ENCODE measurements around the gene LBX1. TPM values are rescaled to one million over a fixed set of nuclear protein-coding genes. Genes with fewer than 3 reads are reported as not detected.

LBX1 gene
- total RNA-seq, 1 experiment from 2014 or later, result 0.15 TPM

DNA sequence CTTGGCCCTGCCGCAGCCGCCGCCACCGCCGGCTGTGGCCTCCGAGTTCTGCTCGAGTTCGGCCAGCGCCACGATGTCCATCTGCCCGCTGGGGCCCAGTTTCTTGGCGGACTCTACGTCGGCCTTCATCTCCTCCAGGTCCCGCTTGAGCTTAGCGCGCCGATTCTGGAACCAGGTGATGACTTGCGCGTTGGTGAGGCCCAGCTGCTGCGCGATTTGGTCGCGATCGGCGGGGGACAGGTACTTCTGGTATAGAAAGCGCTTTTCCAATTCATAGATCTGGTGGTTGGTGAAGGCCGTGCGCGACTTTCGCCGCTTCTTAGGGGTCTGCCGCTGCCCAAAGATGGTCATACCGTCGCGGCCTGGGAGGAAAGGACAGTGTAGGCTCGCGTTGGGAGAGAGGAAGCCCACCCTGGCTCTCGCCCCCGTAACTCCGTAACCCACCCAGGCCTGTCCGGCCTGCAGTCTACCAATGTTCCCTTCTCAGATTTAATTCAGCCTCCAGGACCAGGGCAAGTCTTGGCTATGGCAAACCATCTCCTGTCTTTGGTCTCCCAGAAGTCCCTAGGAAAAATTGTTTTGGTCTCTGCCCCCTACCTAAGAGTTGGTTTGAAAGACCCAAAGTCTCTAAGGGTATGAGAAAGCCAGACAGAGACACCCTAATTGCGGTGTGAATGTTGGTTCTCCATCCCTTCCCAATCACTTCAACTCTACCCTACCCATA lies 1.7 kb downstream of the LBX1 start:
- ATAC-seq, result no peak
- no peak overlapping the region for H3K4me3 ChIP-seq (ENCODE audit: low read depth in 2 of 2, low read length in 2 of 2)
- ChIA-PET CTCF (interaction anchor here (0.6 kb wide), 2 partner anchors 214 to 294 kb away, joined by 6 read pairs; no protein-coding TSS in a partner anchor), POLR2A (no interaction called here)
- no peaks in the 10 kb centered on the region; the same call in none of the 2 replicates for H3K4me1 ChIP-seq (ENCODE audit: control insufficient read depth, insufficient read depth, low read length)
- H3K9me3 ChIP-seq (ENCODE audit: control insufficient read depth, insufficient read depth, low read depth, low read length), result no peaks in the 10 kb centered on the region
- H3K27me3 ChIP-seq (ENCODE audit: control insufficient read depth, insufficient read depth, low read length), result peaks cover 23% of the 10 kb centered on the region
- BruUV-seq (replicated peaks), result no TSS peak
- H3K36me3 ChIP-seq (ENCODE audit: control insufficient read depth, insufficient read depth, low read length), result no peaks in the 10 kb centered on the region
- in situ Hi-C loops (cut with HindIII; ENCODE audit: low pct_unique_long_range_greater_than_20kb, low sequenced_read_pairs), result no loop called here
- H3K27ac ChIP-seq (ENCODE audit: low read length), result no peak overlapping the region
- DNase-seq (ENCODE audit: low read depth, low spot score), result no peak
- TF ChIP-seq TCF7L2 (IDR thresholded peaks at IDR 0.05; ENCODE audit: low read depth, low read length) (no peak), POLR2AphosphoS5 (IDR thresholded peaks at IDR 0.05; ENCODE audit: low read depth, low read length) (no peak), SIN3A (IDR thresholded peaks at IDR 0.05; ENCODE audit: borderline replicate concordance, insufficient read depth, low read depth, low read length) (no peak)
- TF ChIP-seq, protein P1, sequence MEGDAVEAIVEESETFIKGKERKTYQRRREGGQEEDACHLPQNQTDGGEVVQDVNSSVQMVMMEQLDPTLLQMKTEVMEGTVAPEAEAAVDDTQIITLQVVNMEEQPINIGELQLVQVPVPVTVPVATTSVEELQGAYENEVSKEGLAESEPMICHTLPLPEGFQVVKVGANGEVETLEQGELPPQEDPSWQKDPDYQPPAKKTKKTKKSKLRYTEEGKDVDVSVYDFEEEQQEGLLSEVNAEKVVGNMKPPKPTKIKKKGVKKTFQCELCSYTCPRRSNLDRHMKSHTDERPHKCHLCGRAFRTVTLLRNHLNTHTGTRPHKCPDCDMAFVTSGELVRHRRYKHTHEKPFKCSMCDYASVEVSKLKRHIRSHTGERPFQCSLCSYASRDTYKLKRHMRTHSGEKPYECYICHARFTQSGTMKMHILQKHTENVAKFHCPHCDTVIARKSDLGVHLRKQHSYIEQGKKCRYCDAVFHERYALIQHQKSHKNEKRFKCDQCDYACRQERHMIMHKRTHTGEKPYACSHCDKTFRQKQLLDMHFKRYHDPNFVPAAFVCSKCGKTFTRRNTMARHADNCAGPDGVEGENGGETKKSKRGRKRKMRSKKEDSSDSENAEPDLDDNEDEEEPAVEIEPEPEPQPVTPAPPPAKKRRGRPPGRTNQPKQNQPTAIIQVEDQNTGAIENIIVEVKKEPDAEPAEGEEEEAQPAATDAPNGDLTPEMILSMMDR (IDR thresholded peaks at IDR 0.05), result no peak
- TF ChIP-seq, protein P2, sequence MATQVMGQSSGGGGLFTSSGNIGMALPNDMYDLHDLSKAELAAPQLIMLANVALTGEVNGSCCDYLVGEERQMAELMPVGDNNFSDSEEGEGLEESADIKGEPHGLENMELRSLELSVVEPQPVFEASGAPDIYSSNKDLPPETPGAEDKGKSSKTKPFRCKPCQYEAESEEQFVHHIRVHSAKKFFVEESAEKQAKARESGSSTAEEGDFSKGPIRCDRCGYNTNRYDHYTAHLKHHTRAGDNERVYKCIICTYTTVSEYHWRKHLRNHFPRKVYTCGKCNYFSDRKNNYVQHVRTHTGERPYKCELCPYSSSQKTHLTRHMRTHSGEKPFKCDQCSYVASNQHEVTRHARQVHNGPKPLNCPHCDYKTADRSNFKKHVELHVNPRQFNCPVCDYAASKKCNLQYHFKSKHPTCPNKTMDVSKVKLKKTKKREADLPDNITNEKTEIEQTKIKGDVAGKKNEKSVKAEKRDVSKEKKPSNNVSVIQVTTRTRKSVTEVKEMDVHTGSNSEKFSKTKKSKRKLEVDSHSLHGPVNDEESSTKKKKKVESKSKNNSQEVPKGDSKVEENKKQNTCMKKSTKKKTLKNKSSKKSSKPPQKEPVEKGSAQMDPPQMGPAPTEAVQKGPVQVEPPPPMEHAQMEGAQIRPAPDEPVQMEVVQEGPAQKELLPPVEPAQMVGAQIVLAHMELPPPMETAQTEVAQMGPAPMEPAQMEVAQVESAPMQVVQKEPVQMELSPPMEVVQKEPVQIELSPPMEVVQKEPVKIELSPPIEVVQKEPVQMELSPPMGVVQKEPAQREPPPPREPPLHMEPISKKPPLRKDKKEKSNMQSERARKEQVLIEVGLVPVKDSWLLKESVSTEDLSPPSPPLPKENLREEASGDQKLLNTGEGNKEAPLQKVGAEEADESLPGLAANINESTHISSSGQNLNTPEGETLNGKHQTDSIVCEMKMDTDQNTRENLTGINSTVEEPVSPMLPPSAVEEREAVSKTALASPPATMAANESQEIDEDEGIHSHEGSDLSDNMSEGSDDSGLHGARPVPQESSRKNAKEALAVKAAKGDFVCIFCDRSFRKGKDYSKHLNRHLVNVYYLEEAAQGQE (IDR thresholded peaks at IDR 0.05; ENCODE audit: insufficient read depth in 1 of 2, low read depth in 2 of 2, low read length in 1 of 2), result no peak
- intact Hi-C loops (cut with micrococcal nuclease; ENCODE audit: unreplicated experiment), result no loop called here

DNA sequence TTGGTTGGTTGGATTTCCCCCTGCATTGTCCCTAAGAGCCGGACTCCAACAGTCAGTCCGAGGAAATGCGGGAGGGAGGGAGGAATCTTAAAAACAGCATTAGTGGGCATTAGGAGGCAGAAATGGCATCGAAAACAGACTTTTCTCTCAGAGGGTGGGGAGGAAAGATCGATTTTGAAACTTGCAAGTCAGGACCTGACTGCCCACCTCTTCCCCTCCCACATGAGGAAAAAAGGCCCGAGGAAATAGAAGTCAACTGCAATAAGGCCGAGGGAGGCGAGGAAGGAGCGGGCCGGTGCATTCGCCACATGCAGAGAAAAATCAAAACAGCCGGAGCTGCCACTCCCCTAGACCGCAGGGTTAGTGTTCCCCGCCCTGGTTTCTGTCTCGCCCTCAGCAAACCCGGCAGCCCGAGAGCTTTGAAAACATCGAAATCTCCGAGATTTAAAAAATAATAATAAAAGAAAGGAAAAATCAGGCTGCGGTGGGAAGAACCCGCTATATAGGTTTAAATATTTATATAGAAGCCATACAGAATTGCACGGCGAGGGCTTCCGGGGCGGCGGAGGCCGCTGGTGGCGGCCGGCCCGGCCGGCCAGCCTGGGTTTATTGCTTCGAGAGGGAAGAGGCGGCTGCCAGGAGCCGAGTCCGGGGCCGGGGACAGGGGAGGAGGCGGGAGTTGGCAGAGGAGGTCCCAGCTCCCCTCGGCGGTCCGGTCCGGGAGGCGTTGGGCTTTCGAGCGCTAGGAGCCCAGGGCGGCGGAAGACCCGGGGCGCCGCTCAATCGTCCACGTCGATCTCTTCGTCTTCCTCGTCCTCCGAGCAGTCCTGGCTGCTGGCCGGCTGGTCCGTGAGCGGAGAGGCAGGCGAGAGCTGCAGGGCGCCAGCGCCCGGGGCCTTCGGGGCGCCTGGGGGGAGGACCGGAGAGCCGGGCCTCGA lies 2.5 kb downstream of the LBX1 start:
- Histone ChIP-seq H3K4me3 (ENCODE audit: low read depth in 2 of 2, low read length in 2 of 2) (no peak overlapping the region), H3K9me3 (ENCODE audit: control insufficient read depth, insufficient read depth, low read depth, low read length) (no peaks in the 10 kb centered on the region), H3K27ac (ENCODE audit: low read length) (no peak overlapping the region), H3K27me3 (ENCODE audit: control insufficient read depth, insufficient read depth, low read length) (peaks cover 21% of the 10 kb centered on the region), H3K4me1 (ENCODE audit: control insufficient read depth, insufficient read depth, low read length) (no peaks in the 10 kb centered on the region; the same call in none of the 2 replicates), H3K36me3 (ENCODE audit: control insufficient read depth, insufficient read depth, low read length) (no peaks in the 10 kb centered on the region)
- intact Hi-C loops (cut with micrococcal nuclease; ENCODE audit: unreplicated experiment), result no loop called here
- ChIA-PET CTCF (no interaction called here), POLR2A (no interaction called here)
- no TSS peak for BruUV-seq (replicated peaks)
- ATAC-seq (no peak), DNase-seq (ENCODE audit: low read depth, low spot score) (no peak)
- TF ChIP-seq, protein P1 (IDR thresholded peaks at IDR 0.05), result no peak
- TF ChIP-seq TCF7L2 (IDR thresholded peaks at IDR 0.05; ENCODE audit: low read depth, low read length) (no peak), SIN3A (IDR thresholded peaks at IDR 0.05; ENCODE audit: borderline replicate concordance, insufficient read depth, low read depth, low read length) (no peak), POLR2AphosphoS5 (IDR thresholded peaks at IDR 0.05; ENCODE audit: low read depth, low read length) (no peak)
- TF ChIP-seq, protein P2 (IDR thresholded peaks at IDR 0.05; ENCODE audit: insufficient read depth in 1 of 2, low read depth in 2 of 2, low read length in 1 of 2), result no peak
- in situ Hi-C loops (cut with HindIII; ENCODE audit: low pct_unique_long_range_greater_than_20kb, low sequenced_read_pairs), result no loop called here
